AG04449 (cell line): ENCODE measurements around the gene LMTK2.

Experiments used
- CTCF ChIA-PET: fragments of 350-600 bp; formaldehyde crosslinking; extraction: SDS; loops from one replicate; lab custom pipeline; 2021; ENCODE audit warnings: antibody characterized with exemption; lab: Yijun Ruan, JAX
- POLR2A ChIA-PET: fragments of 400-600, 350-600 bp; formaldehyde crosslinking; extraction: SDS; loops from one replicate; lab custom pipeline; 2020; ENCODE audit warnings: antibody characterized with exemption, inconsistent platforms; lab: Yijun Ruan, JAX
- DNase-seq: peaks from one replicate; pipeline ENCODE4 v3.0.0-alpha.2; 2010; ENCODE audit warnings: low read depth, low spot score
- H3K4me3 ChIP-seq: 2 replicates; pipeline ENCODE4 v1.5.1; 2011; ENCODE audit warnings: low read depth, mild to moderate bottlenecking, control low read depth, low read length
- CTCF ChIP-seq: IDR thresholded peaks from one replicate; pipeline ENCODE4 v1.5.1; 2011; ENCODE audit warnings: mild to moderate bottlenecking, moderate library complexity, low read length, control low read depth, inconsistent platforms; ENCODE audit not compliant: insufficient read depth; ENCODE audit errors: missing control alignments

LMTK2 gene

DNA sequence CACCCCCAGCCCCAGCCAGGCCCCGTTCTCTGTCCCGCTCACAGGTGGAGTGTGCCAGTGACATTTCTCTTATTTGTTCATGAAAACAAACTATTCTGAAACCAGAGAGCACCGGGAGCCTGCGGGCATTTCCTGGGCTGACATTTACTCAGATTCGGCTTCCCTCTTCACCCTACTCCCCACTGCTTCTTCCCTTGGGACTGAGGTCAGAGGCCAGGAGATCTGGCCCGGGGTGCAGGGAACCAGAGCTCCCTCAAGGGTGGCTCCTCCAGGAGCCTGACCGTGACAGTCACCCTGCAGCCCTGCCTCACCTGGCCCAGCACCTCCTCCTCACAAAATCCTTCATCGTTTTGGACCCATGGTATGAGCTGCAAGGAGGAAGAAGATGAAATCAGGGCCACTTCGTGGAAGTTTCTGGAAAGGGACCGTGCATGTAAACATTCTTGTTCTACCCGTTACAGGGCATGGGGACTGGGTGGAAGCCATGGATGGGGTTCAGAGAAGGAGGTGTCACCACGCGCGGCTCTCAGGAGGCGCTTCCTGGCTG lies 116.8 kb downstream of the LMTK2 start:
- no peak for DNase-seq
- ChIA-PET CTCF (interaction anchor here (0.9 kb wide), 1 partner anchor 11 kb away, joined by 3 read pairs; no protein-coding TSS in a partner anchor), POLR2A (no interaction called here)
- no peak for TF ChIP-seq CTCF
- no peak overlapping the region for H3K4me3 ChIP-seq

- CTCF ChIA-PET = interaction anchor here (0.9 kb wide), 1 partner anchor 11 kb away, joined by 3 read pairs; no protein-coding TSS in a partner anchor
- POLR2A ChIA-PET = no interaction called here
- DNase-seq = no peak
- no peak overlapping the region for H3K4me3 ChIP-seq
- no peak for TF ChIP-seq CTCF
Measured at GRCh38 chr7:98223898-98224700, 117.4 kb downstream of the LMTK2 start.

DNA sequence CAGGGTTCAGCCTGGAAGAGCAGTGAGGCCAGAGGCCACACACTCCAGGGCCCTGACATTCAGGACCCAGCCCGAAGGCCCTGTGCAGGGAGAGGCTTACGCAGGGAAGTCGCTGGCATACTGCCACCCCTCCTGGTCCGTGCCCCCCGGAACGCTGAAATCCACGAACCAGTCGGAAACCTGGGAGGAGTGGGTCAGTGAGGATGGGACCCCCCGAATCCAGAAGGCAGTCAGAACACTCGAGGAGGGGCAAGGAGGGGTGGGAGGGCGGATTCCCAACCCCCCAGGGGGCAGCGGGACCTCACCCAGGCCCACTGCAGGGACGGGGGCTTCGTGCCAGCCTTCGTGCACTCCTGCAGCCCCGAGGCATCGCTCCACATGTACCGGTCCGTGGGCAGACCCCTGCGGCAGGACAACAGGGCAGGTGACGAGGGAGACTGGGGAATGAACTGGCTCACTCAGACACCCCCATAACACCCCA lies 118.1 kb downstream of the LMTK2 start:
- DNase-seq = no peak
- no peak overlapping the region for H3K4me3 ChIP-seq
- POLR2A ChIA-PET = no interaction called here
- TF ChIP-seq CTCF = no peak
- CTCF ChIA-PET = no interaction called here

DNA sequence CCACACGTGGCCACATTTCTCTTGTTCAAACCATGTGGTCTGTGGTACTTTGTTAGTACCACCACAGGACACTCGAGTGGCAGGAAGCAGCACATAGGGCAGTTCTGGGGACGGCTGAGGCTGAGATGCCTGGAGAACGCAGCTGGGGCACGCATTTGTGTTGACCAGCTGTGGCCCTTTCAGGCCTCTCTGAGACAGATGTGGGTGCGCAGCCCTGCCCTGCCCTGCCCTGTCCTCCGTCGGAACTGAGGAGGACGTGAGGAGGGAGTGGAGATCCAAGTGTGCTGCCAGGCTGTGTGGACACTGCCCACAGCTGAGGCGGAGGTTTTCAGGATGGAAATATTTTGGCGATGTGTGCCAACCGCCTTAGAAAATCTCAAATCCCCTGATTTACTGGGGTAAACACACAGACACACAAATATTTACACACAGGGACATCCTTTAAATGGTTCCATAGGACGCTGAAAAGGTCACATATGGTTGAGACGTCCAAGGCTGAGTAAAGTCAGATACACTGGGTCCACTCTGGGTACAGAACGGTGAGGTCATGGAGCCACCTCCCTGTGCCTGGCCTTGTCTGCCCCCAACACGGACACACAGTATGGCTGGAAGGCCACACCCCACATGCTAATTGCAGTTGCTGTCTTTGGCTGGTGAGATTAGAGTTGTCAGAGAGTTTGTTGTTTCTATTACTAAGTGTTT lies 119.4 kb downstream of the LMTK2 start:
- no peak overlapping the region for H3K4me3 ChIP-seq
- POLR2A ChIA-PET = no interaction called here
- no peak for DNase-seq
- CTCF ChIA-PET = no interaction called here
- TF ChIP-seq CTCF = no peak

DNA sequence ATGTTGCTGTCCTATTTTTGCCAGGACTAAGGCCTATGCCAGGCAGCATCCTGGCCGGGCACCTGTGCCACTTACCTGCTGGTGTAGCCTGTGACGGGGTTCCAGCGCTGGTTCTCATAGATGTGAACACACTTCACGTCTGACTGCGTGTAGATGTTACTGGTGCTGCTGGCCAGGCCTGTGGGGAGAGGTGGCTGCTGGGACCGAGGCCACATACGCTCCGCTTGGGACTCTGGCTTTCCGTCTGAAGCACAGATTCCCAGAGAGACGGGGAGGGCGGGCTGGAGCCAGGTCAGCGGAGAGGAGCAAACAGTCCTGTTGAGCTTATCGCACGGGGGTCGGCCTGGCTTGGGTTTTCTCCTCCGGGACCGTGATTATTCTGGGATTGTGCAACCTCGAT lies 121.3 kb downstream of the LMTK2 start:
- ChIA-PET POLR2A (no interaction called here), CTCF (no interaction called here)
- no peak for TF ChIP-seq CTCF
- H3K4me3 ChIP-seq = no peak overlapping the region
- DNase-seq = no peak

DNA sequence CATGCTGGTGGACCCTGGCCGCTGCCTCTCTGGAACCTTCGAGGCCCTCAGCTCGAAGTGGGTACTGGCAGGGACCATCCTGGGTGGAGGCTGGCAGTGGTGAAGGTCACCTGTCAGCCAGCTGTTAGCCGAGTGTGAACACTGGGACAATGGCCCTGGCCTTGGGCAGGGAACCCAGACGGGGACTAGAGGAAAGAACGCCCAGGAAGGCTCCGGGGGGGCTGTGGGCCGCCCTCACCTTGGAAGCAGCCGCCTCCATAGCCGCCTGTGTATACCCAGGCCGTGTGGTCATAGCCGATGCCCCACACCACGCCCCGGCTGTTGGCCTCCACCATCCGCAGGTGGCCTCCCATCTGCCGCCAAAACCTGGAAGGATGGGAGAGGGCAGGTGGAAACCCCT lies 122.1 kb downstream of the LMTK2 start:
- H3K4me3 ChIP-seq = no peak overlapping the region
- ChIA-PET CTCF (interaction anchor here (0.9 kb wide), 1 partner anchor 208 kb away, joined by 4 read pairs; no protein-coding TSS in a partner anchor), POLR2A (no interaction called here)
- no peak for DNase-seq
- no peak for TF ChIP-seq CTCF
